Measurements from ENCODE around the gene NELL2.

The NELL2 gene

DNA sequence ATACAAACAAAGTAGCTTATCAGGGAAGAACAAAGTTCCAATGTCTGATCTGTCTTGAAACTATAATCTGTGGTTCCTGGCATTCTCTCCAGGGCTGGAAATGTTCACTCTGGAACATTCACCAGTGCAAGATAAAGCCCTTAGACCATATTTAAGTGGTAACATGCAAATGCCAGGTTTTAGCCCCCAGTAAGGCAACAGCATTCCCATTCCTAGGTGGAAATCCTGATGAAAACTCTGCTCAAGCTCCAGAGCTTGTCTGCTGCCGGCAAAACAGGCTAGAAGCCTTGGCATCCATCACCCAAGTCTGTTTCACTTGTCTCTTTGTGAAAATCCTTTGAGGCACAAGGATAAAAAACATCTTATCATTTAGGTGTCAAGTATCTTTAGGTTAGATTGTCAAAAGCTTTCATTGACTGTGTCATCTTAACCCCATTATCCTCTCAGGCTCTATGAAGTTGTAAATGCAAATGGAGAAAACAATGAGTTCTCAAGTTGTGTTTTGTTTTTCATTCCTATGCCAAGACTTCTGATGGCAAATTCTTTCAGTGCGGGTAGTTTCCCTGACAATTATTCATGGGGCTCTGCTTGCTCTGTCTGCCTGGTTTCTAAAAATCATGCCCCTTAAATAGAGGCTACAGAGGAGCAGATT is 344.7 kb downstream of the NELL2 start:
- no peak for DNase-seq

DNA sequence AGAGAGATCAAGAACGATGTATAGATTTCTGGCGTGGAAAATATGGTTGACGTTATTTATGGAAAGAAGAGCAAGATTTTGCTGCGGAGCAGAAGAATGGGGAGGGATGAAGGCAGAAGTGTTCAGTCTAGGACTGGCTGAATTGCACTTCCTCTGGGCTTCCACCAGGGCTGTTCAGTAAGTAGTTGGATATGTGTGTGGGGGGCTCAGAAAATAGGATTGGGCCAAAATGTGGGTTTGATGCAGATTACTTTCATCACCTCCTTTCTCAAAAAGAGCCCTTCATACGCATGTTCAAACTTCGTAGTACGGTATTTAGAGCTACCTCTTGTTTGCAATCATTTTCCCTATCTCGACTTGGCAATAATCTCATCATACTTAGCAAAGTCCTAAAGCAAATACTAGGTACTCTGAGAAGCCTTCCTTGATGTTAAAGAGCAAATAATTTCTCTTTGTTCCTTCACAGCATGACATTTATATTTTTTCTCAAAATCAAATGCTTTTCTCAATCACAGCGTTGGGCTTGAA is 349.4 kb downstream of the NELL2 start:
- no peak for DNase-seq

DNA sequence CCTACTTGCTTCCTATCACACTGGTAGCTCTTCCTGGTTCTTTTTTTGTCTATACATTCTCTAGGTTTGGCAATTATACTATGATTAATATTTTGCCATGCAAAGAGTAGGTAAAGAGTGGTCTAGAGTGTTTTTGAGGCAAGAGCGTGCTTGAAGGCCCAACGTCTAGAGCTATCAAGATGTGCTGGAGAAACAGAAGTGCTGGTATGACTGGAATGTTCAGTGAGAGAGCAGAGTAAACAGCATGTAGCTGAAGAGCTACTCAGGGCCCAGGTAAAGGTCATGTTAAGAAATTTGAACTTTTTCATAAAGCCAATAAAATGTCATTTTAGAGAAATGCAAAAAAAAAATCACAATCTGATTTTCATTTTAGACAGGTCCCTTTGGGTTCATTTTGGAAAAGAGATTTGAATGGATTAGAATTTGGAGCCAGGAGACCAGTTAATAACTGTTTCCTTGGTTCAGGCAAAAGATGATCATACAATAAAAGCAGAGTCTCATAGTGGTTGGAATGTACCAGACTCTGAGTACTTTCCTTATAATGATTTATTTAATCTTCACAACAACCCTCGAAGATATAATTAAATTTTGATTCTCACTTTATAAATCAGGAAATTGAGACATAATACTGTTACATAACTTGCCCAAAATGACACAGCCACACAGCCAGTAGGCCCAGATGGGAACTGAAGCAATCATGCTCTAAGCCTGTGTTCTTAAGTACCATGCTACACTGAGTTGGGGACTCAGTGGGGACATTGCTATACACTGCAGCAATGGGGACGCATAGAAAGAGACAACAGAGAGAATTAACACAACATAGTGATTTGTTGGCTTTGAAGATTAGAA is 350.1 kb downstream of the NELL2 start:
- DNase-seq = no peak

DNA sequence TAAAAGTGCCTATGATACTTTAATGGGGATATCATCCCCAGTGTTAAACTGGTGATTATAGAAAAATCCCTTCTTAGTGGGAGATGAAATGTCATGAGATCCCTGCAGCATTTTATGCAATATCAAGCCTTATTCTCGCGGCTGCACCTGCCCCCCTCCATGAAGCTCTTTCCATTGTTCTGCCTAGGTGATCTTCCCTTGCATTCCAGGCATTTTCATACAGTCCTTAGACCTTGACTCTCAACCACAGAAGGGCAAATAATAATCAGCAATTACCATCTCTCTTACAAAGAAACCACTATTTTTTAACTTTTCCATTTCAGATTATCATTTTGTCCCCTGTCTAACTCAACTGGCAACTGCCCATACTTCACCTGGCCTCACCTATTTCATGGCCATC is 352.3 kb downstream of the NELL2 start:
- no peak for DNase-seq

DNA sequence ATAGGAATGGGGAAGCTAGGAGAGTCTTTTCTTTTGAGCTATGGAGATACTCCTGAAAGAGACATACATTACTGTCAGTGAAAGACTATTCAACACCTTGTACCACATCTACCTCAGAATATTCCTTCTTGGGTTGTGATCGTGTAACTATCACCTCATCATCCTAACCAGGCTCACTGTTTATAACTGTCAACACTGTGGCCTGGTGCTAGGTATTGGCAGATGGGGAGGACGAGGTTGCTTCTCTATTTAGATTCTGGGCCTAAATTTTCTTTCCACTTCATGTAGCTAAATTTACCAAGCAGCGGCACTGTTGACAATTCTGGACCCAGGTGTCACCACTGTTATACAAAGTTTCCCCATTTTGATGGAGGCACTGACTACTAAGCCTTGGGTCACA is 354.4 kb downstream of the NELL2 start:
- no peak for DNase-seq

- no peak for DNase-seq
These were observed 356.2 kb downstream of the NELL2 start for GRCh38 chr12:44519931-44520330.

DNA sequence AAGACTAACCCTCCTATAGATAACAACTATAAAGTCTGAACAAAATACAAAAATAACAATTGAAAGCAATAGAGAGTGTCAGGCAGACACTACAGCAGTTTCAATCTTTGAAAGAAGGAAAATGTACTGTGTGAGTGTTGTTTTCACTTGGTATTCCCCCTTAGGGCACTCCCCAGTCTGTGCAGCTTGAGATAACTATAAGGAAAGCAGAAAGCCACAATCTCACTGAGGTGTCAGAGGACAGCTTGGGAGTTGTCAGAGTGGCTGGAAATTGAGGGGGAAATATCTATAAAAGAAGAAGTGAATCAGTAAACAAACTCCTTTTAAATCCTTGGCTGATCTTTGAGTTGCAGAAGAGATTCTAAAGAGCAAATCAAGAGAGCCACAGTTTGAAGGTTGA is 364.8 kb downstream of the NELL2 start:
- DNase-seq = no peak

DNA sequence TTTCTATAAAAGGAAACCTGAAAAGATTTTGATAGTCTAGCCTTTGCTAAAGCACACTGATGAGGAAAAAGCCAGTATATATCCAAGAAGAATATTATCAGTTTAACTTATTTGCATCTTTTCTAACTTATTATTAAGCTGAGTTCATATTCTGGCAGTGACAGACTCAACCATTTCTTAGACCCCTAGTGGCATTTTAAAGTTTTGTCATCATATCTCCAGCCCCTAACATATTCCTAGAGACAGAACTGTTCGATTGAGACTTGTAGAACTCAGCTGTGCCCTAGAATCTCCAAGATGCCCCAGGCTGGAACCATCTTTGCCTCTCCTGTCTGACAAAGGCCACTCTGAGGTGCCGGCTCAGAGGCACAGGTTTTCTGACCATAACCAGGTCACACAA is 365.6 kb downstream of the NELL2 start:
- DNase-seq = no peak

DNA sequence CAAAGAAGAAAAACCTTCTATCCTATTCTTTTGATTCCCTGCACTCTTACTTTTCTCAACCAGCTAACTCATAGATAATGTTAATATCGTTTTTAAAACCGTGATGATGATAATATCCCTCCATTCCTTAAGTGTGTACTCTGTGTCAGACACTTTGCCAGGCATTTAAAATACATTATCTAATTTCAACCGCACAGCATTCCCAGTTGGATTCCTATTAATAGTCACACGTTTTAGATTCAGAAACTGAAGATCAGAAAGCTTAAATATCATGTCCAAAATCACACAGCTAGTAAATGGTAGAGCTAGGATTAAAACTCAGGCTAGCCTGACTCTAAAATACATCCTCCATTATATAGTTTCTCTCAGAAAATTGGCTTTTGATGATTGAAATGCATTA is 366.0 kb downstream of the NELL2 start:
- DNase-seq = no peak

- peak; percentile 52 for DNase-seq
These were observed 366.6 kb downstream of the NELL2 start for GRCh38 chr12:44509471-44509870.

- no peak for DNase-seq
These were observed 368.7 kb downstream of the NELL2 start for GRCh38 chr12:44507461-44507860.

DNA sequence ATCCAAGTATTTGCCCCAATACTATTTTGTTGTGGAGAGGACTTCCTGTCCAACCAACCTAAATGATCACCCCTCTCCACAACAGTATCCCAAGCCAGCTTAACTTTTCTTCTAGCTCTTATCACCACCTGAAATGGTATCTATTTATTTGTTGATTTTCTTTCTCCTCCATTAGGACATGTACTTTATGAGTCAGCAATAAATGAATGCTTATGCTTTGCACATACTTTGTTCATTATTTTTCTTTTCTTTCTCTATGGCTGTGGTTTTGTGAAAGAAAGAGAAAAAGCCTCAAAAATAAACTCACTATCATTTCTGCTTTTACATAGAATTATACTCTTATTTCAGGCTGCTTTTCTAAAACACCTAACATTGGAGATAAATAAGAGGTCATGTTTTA is 371.3 kb downstream of the NELL2 start:
- DNase-seq = no peak

- no peak for DNase-seq
These were observed 372.8 kb downstream of the NELL2 start for GRCh38 chr12:44503329-44503728.

DNA sequence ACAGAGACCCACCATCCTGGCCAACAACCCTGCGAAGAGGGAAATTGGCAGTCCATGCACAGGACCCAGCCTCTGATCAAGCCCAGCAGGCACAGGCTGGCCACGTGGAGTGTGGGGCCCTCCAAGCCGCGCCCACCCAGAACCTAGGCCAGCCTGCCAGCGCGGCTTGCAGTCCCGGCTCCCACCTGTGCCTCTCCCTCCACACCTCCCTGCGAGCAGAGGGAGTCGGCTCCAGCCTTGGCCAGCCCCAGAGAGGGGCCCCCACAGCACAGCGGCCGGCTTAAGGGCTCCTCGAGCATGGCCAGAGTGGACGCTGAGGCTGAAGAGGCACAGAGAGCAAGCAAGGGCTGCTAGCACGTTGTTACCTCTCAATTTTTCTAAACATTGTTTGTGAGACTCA is 373.4 kb downstream of the NELL2 start:
- no peak for DNase-seq

DNA sequence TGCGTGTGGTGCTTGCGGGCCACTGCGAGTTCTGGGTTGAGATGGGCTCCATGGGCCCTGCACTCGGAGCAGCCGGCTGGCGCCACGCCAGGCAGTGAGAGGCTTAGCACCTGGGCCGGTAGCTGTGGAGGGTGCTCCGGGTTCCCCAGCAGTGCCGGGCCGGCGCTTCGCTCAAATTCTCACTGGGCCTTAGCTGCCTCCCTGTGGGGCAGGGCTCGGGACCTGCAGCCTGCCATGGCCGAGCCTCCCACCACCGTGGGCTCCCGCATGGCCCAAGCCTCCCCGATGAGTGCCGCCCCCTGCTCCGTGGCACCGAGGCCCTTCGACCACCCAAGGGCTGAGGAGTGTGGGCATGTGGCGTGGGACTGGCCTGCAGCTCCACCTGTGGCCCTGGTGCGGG is 375.7 kb downstream of the NELL2 start:
- no peak for DNase-seq

GRCh38 chr12:44497044-44497443 is 379.1 kb downstream of the NELL2 start:
- no peak for DNase-seq

GRCh38 chr12:44490181-44490580 is 385.9 kb downstream of the NELL2 start:
- no peak for DNase-seq

GRCh38 chr12:44488180-44488579 is 387.9 kb downstream of the NELL2 start:
- no peak for DNase-seq

GRCh38 chr12:44484862-44485261 is 391.3 kb downstream of the NELL2 start:
- DNase-seq = no peak

- DNase-seq = no peak
These were observed 398.7 kb downstream of the NELL2 start for GRCh38 chr12:44477331-44477980.

- no peak for DNase-seq
These were observed 399.4 kb downstream of the NELL2 start for GRCh38 chr12:44476683-44477082.

- no peak for DNase-seq
These were observed 411.0 kb downstream of the NELL2 start for GRCh38 chr12:44465139-44465538.

GRCh38 chr12:44464180-44464579 is 411.9 kb downstream of the NELL2 start:
- DNase-seq = no peak

DNA sequence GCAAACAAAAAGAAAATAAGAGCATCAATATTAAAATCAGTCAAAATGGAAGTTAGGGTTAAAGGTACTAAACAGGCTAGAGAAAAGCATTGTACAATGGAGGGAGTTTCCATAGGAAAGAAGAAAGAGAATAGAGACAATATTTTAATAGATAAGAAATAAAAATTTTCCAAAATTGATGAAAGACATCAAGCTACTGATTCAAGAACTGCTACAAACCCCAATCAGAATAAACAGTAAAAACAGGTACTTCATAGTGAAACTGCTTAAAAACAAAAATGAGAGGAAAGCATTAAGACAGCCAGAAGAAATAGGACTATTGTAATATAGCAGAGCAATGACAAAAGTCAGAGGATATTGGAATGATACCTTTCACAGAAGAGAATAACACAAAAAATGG is 413.4 kb downstream of the NELL2 start:
- no peak for DNase-seq

All from fibroblast of skin of scalp (primary cell).